Stimulated activated CD8-positive, alpha-beta memory T cell treated with anti-CD3 and anti-CD28 coated beads, Interleukin-12 subunit alpha, Interleukin-12 subunit beta, amount 100 ng/mL, for 24 hours (primary cell): Measurements from ENCODE around the gene TMEM245.
"Not testable (repeated sequence)": the region's sequence is repeated elsewhere in the genome, so short reads cannot be mapped to it uniquely, and the experiment has no call there.

Experiments used
- DNase-seq: peaks from one replicate; pipeline ENCODE4 v3.0.0-alpha.2; 2020; ENCODE audit errors: extremely low read depth

The TMEM245 gene

GRCh38 chr9:109132567-109133021 is 12.8 kb upstream of the TMEM245 start:
- no peak for DNase-seq

GRCh38 chr9:109129470-109130197 is 9.9 kb upstream of the TMEM245 start:
- DNase-seq = no peak

DNA sequence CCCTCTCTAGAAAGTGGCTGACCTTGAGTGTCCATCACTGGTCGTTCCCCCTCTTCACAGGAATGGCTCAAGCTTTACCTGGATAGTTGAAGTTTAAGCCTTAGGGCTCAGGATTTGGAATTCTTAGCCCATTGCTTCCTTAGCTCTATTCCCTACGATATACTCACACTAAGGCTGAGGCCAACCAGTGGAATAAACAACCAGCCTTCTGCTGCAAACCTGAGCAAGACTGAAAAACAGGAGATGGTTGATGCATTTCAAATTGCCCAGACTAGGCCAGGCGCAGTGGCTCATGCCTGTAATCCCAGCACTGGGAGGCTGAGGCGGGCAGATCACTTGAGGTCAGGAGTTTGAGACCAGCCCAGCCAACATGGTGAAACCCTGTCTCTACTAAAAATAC is 6.9 kb upstream of the TMEM245 start:
- DNase-seq = not testable (repeated sequence)

DNA sequence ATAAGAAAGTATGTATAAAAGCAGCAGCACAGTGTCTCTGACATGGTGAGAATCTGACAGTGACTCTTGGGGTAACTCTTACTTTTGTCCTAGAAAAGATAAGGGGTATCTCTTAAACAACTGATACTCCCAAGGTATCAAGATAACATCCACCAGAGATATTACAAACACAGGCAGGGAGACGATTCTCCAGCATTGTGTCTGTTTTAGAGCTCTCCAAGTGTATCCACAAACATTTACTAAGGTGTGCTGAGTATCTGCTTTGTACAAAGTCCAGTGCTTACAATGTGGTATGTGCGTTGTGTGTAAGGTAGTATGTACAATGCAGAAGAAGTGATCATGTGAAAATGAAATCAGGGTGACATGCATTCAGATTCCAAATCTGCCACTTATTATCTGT is 4.4 kb upstream of the TMEM245 start:
- no peak for DNase-seq

DNA sequence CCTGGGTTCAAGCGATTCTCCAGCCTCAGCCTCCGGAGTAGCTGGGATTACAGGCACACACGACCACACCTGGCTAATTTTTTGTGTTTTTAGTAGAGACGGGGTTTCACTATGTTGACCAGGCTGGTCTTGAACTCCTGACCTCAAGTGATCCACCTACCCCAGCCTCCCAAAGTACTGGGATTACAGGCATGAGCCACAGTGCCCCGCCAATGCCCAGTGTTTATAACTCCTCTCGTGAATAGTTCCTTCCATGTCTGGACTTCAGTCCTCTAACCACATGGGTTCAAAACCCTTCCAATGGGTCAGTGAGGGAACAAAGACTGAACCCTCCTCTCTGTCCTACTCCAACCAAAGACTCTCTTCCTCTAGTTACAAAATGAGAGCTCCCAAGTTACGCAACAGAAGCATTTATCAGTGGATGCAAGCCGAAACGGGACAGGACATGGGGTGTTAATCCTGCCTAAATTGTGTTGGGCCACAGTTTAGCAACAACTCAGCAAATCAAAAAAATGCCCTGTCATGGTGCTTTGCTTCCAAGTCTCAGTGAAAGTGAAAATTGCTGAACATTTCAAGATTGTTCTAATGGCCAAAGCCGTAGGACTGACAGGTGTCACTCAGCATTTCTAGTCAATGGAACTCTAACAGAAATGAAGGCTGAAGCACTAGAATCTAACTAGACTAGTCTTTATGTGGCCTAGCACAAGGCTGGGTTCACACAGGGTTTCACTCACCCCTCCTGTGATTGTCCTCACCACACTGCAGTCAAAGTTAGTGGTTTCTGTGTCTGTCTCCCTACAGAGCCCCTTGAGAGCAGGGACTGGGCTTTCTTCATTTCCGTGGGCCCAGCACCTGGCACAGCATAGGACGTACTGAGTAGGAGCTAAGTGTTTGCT is 3.2 kb upstream of the TMEM245 start:
- no peak for DNase-seq

DNA sequence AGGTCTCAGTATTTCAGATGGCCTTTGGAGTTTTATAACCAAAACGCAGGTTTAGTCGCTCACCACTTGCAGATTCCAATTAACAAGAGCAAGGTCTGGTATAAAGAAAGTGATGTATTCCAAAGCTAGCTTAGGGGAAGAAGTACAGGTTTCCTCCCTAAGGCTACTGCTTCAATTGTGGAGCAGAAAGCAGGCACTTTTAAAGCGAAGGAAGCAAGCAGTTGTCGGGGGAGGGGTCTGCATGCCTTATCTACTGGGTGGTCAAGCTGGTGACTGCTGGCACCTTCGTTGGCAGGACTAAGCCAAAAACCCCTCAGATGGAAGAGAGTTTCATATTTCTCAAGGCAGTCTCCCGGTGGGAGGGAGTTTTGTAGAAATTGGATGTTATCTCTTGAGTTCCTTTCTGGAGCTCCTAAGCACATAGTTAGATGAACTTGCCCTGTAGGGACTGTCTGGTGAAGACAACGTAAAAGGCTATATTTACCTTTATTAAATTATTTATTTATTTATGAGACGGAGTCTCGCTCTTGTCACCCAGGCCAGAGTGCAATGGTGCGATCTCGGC is 1.6 kb upstream of the TMEM245 start:
- no peak for DNase-seq

GRCh38 chr9:109120204-109120789 is 550 bp upstream of the TMEM245 start:
- DNase-seq = no peak

DNA sequence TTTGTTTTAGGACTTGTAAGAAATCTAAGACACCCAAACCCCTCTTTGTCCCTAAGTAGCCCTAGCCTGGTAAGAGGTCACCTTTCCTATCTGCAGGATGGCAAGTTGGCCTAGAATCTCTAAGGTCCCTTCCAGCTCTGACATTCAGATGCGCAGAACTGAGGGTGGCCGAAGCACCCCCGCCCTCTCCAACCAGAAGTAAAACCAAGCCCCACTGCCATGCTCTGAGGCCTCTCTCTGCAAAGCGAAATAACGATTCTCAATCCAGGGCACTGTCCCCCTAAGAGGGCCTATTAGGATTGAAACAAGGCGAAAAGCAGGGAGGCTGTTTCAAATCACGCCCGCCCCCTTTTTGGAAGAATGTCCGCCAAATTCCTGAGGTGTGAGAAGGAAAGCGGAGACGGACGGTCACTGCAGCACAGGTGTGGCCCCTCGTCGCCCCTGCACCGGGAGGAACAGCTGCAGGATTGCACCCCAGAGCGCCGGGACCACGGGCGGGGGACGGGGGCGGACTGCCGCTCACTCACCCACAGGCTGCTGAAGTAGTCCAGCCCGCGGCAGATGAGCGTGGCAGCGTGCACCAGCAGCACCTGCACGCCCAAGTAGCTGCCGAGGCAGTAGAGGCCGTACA is 824 bp downstream of the TMEM245 start:
- no peak for DNase-seq

DNA sequence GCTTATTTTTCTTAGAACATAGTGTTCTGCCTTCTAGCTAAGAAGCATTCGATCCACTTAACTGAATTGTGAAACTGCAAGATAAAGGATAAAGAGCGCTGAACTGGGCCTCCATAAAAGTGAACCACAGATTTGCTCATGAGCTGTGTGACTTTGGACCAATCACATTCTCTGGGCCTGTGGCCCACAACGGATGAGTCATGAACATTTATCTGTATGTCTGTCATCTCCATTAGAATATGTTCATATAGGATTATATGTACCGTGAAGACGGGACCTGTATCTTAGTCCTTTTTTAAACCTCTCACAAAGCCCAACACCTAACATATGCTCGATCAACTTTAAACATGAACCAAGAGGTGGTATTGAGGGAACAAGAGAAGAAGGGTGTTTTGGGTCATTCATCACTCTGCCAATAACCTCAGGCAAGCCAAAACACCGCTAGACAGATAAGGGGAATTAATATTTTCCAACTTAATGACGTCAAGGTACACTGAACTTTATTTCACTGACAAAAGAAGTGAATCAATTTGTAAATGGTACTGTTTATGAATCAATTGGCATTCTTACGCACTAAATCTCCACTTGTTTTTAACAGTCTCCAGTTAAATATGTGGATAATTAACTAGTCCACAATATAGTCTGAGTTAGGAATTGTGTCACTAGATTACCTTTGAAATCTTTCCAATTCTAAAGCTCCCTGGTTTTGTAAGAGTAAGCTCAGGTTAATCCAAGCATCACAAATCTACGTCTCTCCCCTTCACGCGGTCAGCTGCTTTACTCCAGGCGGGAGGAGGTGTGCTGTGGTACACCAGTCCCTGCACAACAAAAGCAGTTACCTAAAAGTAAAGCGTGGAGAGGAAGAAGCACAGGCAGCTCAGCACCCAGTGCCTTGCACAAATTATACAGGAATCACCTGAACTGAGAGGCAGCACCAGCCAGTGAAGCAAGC is 1.6 kb downstream of the TMEM245 start:
- no peak for DNase-seq

GRCh38 chr9:109115931-109116526 is 3.7 kb downstream of the TMEM245 start:
- DNase-seq = no peak

DNA sequence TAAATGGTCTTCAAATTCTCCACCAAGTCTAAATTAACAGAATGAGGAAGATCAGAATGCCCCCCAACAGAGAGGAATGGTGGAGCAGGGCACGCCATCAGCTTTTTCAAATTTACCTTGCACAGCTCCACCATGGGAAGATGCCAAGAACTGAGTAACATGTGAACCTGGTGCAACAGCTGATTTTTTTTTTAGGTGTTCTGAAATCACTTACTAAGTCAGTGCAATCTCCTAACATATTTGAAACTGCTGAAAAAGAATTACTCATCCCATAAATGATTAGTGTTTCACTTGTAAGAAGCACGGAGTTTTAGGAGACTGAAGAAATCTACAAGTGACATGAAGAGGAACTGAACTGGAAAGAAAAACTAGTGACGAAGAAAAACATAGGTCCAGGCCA is 5.1 kb downstream of the TMEM245 start:
- no peak for DNase-seq

DNA sequence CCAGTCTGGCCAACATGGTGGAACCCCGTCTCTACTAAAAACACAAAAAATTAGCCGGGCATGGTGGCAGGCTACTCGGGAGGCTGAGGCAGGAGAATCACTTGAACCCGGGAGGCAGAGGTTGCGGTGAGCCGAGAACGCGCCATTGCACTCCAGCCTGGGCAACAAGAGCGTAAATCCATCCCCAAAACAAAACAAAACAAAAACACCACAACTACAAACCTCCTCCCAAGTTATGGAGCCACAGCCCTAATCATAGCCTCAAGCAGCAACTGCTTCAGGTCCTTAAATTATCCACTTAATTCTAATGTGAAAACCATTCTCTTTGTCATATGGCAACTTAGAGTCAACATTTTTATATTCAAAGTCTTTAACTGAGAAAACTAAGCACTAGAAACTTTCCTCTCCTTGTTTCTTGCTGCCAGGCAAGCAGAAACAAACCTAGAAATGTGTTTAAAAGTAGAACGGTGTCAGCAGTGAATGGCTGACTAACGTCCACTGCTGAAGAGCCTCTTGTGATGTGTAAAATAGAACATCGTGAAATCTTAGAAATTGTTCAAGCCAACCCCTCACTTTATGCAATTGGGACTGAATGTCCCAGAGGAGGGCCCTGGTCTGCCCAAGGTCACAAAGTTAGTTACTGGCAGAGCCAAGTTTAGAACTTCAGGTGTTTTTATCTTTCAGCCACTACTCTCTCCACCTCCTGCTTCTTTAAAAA is 5.7 kb downstream of the TMEM245 start:
- no peak for DNase-seq

GRCh38 chr9:109113254-109113653 is 6.5 kb downstream of the TMEM245 start:
- DNase-seq = no peak

- DNase-seq = no peak
These were observed 9.3 kb downstream of the TMEM245 start for GRCh38 chr9:109110329-109111021.

GRCh38 chr9:109109967-109110328 is 9.8 kb downstream of the TMEM245 start:
- no peak for DNase-seq

DNA sequence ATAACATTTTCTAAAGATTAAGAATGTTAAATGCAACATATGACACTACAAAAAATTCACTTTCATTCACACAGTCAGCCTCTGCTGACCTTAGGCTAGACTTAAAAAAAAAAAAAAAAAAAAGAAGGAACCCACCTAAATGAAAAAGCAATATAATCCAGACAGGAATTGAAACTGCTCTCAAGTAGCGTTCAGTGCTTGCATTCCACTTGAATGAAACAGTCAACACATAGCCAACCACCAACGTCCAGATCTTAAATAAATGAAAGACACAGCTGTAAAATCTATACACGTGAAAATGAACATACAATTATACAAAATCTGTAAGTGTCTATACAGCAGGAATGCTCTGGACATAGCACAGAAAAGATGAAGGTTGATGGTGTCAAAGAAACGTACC is 11.4 kb downstream of the TMEM245 start:
- DNase-seq = no peak

GRCh38 chr9:109107402-109108240 is 12.1 kb downstream of the TMEM245 start:
- DNase-seq = no peak

- no peak for DNase-seq
These were observed 17.9 kb downstream of the TMEM245 start for GRCh38 chr9:109101810-109102209.
